Gastroesophageal sphincter (tissue), 3 donors: Measurements from ENCODE around the gene TMCO5A.

Experiments used
- POLR2A ChIP-seq, 2 donors: fragments of 450-650 bp; IDR thresholded peaks; one replicate each; pipeline ENCODE4 v1.6.1; 2017; ENCODE audit warnings: antibody characterized with exemption in 2 of 2, mild to moderate bottlenecking in 2 of 2, moderate library complexity in 1 of 2
- POLR2AphosphoS5 ChIP-seq: sonication (generic); formaldehyde crosslinking; IDR thresholded peaks from one replicate; pipeline ENCODE4 v1.6.1; 2017; ENCODE audit warnings: antibody characterized with exemption
- TF ChIP-seq, protein P1 (sequence below), 4 experiments: fragments of 200-600 bp in 2 of 4; fragments of 450-650 bp in 2 of 4; sonication (generic) in 1 of 4; IDR thresholded peaks; one replicate each; pipeline ENCODE4 v1.5.1; 2017 to 2019; ENCODE audit warnings: antibody characterized with exemption in 4 of 4, mild to moderate bottlenecking in 2 of 4, moderate library complexity in 2 of 4

DNA sequence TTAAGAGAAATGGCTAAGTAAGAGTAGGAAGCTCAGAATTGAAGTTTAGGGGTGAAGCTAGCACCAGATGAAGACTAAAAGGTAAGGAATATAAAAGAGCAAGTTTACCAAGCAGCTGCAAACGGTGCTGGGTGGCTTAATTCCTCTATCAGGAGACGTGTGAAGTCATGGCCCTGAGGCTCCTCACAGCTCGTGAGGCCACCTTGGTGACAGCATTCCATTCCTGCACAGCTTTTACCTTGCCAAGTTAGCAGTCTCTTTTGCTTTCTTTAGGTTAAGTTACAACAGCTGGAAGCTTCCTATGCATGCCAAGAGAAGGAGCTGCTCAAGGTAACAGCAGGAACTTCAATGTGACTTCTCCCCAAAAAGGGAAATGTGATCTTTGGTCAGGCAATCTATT, 6.4 kb downstream of the TMCO5A start:
- TF ChIP-seq POLR2A (IDR thresholded peaks at IDR 0.05) (no peak), POLR2AphosphoS5 (no peak)
- TF ChIP-seq, protein P1, sequence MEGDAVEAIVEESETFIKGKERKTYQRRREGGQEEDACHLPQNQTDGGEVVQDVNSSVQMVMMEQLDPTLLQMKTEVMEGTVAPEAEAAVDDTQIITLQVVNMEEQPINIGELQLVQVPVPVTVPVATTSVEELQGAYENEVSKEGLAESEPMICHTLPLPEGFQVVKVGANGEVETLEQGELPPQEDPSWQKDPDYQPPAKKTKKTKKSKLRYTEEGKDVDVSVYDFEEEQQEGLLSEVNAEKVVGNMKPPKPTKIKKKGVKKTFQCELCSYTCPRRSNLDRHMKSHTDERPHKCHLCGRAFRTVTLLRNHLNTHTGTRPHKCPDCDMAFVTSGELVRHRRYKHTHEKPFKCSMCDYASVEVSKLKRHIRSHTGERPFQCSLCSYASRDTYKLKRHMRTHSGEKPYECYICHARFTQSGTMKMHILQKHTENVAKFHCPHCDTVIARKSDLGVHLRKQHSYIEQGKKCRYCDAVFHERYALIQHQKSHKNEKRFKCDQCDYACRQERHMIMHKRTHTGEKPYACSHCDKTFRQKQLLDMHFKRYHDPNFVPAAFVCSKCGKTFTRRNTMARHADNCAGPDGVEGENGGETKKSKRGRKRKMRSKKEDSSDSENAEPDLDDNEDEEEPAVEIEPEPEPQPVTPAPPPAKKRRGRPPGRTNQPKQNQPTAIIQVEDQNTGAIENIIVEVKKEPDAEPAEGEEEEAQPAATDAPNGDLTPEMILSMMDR (IDR thresholded peaks at IDR 0.05), result no peak
